Ishikawa (cell line): ENCODE data around the gene CMTM8.

Experiments used
- CEBPB ChIP-seq: IDR thresholded peaks from 2 replicates; pipeline ENCODE4 v1.6.1; 2012
- CREB1 ChIP-seq: IDR thresholded peaks from 2 replicates; pipeline ENCODE4 v1.6.1; 2012; ENCODE audit warnings: low read depth
- EGR1 ChIP-seq: IDR thresholded peaks from 2 replicates; pipeline ENCODE4 v1.6.1; 2012
- EP300 ChIP-seq: IDR thresholded peaks from 2 replicates; pipeline ENCODE4 v1.6.1; 2012; ENCODE audit warnings: borderline replicate concordance
- FOXM1 ChIP-seq: IDR thresholded peaks from 2 replicates; pipeline ENCODE4 v1.6.1; 2012; ENCODE audit warnings: low read depth, borderline replicate concordance
- MAX ChIP-seq: IDR thresholded peaks from 2 replicates; pipeline ENCODE4 v1.6.1; 2012
- NFIC ChIP-seq: IDR thresholded peaks from 2 replicates; pipeline ENCODE4 v1.6.1; 2012
- RAD21 ChIP-seq: IDR thresholded peaks from 2 replicates; pipeline ENCODE4 v1.6.1; 2012; ENCODE audit warnings: low read depth
- TAF1 ChIP-seq: IDR thresholded peaks from 2 replicates; pipeline ENCODE4 v1.6.1; 2012; ENCODE audit warnings: low read depth, mild to moderate bottlenecking
- TCF12 ChIP-seq: IDR thresholded peaks from 2 replicates; pipeline ENCODE4 v1.6.1; 2012; ENCODE audit warnings: low read depth
- TEAD4 ChIP-seq: IDR thresholded peaks from 2 replicates; pipeline ENCODE4 v1.6.1; 2012
- USF1 ChIP-seq: IDR thresholded peaks from 2 replicates; pipeline ENCODE4 v1.6.1; 2012
- YY1 ChIP-seq: IDR thresholded peaks from 2 replicates; pipeline ENCODE4 v1.6.1; 2012; ENCODE audit warnings: low read depth
- ZBTB7A ChIP-seq: IDR thresholded peaks from 2 replicates; pipeline ENCODE4 v1.6.1; 2012; ENCODE audit warnings: low read depth
- TF ChIP-seq, protein P1 (sequence below): IDR thresholded peaks from 2 replicates; pipeline ENCODE4 v1.6.1; 2012; ENCODE audit warnings: low read depth, mild to moderate bottlenecking

The CMTM8 gene

DNA sequence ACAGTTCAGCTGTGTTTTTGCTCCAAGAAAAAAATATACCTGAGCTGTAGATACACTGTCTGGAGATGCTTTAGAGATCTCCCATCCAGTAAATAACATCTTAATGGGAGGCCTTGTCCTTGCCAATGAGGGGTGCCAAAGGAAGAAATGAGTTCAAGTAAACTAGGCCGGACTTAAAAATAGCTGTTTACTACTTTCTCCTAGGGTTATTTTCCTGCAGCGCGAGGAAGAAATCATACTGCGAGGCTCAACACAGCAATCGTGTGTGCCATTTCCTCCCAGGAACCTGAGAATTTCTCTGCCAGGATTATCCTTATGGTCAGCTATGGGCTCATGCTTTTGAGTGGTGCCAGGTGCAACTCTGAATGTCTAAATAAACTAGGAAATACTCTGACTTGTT, 71.9 kb downstream of the CMTM8 start:
- TF ChIP-seq TCF12: no peak
- no peak for TF ChIP-seq MAX

GRCh38 chr3:32310918-32311839, 72.7 kb downstream of the CMTM8 start:
- no peak for TF ChIP-seq CEBPB
- TF ChIP-seq TCF12: no peak
- no peak for TF ChIP-seq ZBTB7A
- TF ChIP-seq RAD21: no peak
- no peak for TF ChIP-seq MAX
- TF ChIP-seq CREB1: no peak
- no peak for TF ChIP-seq USF1
- no peak for TF ChIP-seq NFIC
- TF ChIP-seq EP300: no peak
- no peak for TF ChIP-seq EGR1
- TF ChIP-seq TEAD4: no peak
- TF ChIP-seq FOXM1: no peak
- TF ChIP-seq, protein P1, sequence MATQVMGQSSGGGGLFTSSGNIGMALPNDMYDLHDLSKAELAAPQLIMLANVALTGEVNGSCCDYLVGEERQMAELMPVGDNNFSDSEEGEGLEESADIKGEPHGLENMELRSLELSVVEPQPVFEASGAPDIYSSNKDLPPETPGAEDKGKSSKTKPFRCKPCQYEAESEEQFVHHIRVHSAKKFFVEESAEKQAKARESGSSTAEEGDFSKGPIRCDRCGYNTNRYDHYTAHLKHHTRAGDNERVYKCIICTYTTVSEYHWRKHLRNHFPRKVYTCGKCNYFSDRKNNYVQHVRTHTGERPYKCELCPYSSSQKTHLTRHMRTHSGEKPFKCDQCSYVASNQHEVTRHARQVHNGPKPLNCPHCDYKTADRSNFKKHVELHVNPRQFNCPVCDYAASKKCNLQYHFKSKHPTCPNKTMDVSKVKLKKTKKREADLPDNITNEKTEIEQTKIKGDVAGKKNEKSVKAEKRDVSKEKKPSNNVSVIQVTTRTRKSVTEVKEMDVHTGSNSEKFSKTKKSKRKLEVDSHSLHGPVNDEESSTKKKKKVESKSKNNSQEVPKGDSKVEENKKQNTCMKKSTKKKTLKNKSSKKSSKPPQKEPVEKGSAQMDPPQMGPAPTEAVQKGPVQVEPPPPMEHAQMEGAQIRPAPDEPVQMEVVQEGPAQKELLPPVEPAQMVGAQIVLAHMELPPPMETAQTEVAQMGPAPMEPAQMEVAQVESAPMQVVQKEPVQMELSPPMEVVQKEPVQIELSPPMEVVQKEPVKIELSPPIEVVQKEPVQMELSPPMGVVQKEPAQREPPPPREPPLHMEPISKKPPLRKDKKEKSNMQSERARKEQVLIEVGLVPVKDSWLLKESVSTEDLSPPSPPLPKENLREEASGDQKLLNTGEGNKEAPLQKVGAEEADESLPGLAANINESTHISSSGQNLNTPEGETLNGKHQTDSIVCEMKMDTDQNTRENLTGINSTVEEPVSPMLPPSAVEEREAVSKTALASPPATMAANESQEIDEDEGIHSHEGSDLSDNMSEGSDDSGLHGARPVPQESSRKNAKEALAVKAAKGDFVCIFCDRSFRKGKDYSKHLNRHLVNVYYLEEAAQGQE: no peak
- TF ChIP-seq TAF1: no peak

GRCh38 chr3:32312251-32312650, 73.8 kb downstream of the CMTM8 start:
- no peak for TF ChIP-seq EGR1
- TF ChIP-seq USF1: no peak
- no peak for TF ChIP-seq EP300
- no peak for TF ChIP-seq TEAD4
- no peak for TF ChIP-seq ZBTB7A
- no peak for TF ChIP-seq RAD21
- no peak for TF ChIP-seq TAF1
- TF ChIP-seq, protein P1: no peak
- TF ChIP-seq NFIC: no peak
- TF ChIP-seq YY1: no peak
- TF ChIP-seq MAX: no peak
- no peak for TF ChIP-seq FOXM1
- no peak for TF ChIP-seq TCF12
- no peak for TF ChIP-seq CEBPB
- no peak for TF ChIP-seq CREB1

DNA sequence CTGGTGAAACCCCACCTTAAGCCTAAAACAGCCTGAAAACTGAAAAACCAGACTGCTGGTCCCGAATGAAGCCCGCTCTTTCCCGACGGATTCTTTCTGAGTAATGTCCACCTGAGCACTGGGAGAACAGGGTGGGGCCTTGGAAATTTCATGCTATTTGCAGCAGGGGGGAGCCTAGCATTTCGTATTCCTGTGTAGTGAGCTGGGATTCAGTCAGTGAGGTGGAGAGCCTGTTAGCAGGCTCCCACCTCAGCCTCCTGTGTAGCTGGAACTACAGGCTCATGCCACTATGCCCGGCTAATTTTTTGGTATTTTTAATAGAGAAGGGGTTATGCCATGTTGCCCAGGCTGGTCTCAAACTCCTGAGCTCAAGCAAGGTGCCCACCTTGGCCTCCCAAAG, 74.7 kb downstream of the CMTM8 start:
- TF ChIP-seq YY1 (no peak), ZBTB7A (no peak), CREB1 (no peak), TCF12 (no peak), NFIC (no peak), USF1 (no peak), TAF1 (no peak), FOXM1 (no peak), TEAD4 (no peak), EP300 (no peak), CEBPB (no peak)
- TF ChIP-seq, protein P1: no peak
